ENCODE measurements around the gene RAD9A.

DNA sequence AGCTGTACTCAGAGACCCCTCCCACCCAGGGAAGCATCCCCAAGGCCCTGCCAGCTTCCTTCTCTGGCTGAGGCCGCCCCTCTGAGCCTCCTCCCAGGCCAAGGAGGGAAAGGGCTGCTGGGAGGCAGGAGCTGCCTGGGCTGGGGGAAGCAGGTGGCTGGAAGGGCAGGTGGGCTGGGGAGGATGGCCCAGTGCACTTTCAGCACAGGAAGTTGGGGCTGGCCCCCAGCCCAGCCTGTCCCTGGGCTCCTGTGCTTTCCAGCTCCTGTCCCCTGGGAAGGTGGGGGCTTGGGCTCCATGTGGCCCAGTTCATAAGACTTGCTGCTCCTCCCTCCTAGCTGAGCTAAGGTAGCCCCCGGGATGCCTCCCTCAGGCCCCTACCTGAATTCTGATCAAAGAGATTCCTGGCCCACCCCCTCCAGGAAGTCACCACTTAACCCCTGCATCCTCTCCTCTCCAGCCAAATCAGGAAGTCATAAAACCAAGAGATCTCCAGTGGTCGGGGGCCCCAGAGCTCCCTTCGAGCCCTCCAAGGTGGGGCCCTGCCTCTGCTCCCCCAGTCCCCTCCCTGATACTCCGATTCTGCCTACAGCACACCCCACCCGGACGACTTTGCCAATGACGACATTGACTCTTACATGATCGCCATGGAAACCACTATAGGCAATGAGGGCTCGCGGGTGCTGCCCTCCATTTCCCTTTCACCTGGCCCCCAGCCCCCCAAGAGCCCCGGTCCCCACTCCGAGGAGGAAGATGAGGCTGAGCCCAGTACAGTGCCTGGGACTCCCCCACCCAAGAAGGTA is 5.0 kb downstream of the RAD9A start:
- TF ChIP-seq SP1 (IDR thresholded peaks at IDR 0.05) (no peak), FOXM1 (IDR thresholded peaks at IDR 0.05; ENCODE audit: borderline replicate concordance) (no peak), NFRKB (IDR thresholded peaks at IDR 0.05) (no peak), TARDBP (IDR thresholded peaks at IDR 0.05) (no peak), HDGF (IDR thresholded peaks at IDR 0.05; ENCODE audit: borderline replicate concordance) (no peak), ELF4 (IDR thresholded peaks at IDR 0.05) (no peak), LEF1 (IDR thresholded peaks at IDR 0.05; ENCODE audit: borderline replicate concordance) (no peak), CTBP1 (IDR thresholded peaks at IDR 0.05; ENCODE audit: borderline replicate concordance) (no peak), BHLHE40 (IDR thresholded peaks at IDR 0.05; ENCODE audit: borderline replicate concordance) (no peak), FOXA1 (IDR thresholded peaks at IDR 0.05) (no peak)
- TF ChIP-seq, protein P1, sequence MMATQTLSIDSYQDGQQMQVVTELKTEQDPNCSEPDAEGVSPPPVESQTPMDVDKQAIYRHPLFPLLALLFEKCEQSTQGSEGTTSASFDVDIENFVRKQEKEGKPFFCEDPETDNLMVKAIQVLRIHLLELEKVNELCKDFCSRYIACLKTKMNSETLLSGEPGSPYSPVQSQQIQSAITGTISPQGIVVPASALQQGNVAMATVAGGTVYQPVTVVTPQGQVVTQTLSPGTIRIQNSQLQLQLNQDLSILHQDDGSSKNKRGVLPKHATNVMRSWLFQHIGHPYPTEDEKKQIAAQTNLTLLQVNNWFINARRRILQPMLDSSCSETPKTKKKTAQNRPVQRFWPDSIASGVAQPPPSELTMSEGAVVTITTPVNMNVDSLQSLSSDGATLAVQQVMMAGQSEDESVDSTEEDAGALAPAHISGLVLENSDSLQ (IDR thresholded peaks at IDR 0.05) = no peak

Data from HEK293T (cell line).